ENCODE data around the gene DMGDH. TPM values are rescaled to one million over a fixed set of nuclear protein-coding genes. Genes with fewer than 3 reads are reported as not detected.
"Not testable (repeated sequence)": the region's sequence is repeated elsewhere in the genome, so short reads cannot be mapped to it uniquely, and the experiment has no call there.

Gene DMGDH
- total RNA-seq, 1 donor from 2014 or later, result 0.40 TPM

DNA sequence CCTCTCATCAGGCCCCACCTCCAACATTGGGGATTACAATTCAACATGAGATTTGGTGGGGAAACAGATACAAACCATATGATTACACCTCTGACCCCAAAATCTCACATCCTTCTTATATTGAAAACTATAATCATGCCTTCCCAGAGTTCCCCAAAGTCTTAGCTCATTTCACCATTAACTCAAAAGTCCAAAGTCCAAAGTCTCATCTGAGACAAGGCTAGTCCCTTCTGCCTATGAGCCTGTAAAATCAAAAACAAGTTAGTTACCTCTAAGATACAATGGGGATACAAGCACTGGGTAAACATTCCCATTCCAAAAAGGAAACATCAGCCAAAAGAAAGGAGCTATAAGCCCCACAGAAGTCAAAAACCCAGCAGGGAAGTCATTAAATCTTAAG, 57.6 kb downstream of the DMGDH start:
- no peak for DNase-seq (ENCODE audit: low read depth in 2 of 2)

DNA sequence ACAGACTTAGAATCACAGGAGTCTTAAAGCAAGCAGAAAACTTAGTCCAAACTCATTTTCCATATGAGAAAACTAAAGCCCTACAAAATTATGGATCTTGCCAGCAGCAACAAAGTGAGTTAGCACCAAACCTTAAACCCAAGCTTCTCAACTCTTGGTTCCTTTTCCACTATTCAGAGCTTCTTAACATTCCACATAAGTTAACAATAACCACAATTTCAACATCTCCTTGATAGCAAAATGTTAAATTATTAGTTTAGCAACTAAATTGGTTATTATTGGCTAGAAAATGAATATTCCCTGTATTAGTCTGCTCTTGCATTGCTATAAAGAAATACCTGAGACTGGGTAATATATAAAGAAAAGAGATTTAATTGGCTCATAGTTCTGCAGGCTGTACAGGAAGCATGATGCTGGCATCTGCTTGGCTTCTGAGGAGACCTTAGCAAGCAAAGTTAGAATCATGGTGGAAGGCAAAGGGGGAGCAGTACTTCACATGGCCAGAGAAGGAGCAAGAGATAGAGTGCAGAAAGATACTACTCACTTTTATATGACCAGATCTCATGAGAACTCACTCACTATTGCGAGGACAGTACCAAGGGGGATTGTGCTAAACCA, 58.1 kb downstream of the DMGDH start:
- no peak for DNase-seq (ENCODE audit: low read depth in 2 of 2)

DNA sequence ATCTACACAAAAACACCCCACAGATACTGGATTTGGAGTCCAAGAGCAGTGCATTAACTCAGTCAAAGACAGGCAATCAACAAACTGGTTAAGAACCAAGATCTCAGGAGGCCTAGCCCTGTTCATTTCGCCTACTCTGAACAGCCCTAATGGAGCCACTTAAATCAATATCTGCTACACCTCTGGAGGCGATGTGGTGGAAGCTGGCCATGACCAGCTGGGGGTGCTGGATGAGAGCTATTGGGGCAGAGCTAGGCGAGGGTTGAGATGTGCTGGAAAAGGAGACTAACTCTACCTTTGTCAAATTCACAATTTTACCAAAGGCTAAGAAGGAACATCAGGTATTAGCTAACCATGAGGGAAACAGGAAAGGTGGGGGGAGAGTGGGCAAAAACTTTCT, 61.1 kb downstream of the DMGDH start:
- no peak for DNase-seq (ENCODE audit: low read depth in 2 of 2)

- no peak for DNase-seq (ENCODE audit: low read depth in 2 of 2)
Measured at GRCh38 chr5:79007872-79008271, 61.6 kb downstream of the DMGDH start.

GRCh38 chr5:79005936-79006631, 63.4 kb downstream of the DMGDH start:
- DNase-seq (ENCODE audit: low read depth in 2 of 2), result no peak

DNA sequence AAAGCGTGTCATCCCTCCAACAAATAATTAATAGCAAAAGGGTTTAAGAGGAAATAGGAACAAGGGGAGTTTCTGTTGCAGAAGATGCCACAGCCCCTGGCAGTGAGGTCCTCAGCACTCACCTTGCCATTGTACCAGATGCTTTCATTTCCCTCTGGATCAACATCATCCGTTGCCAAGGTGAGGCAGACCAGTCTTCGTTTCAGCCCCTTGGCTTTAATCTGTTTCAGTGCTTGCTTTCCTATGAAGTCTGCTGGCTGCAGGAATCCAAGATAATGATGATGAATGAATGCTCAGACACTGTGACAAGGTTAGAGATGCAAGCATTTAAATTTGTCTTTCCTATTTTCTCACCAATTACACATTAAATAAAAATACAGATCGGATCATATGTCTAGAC, 64.3 kb downstream of the DMGDH start:
- DNase-seq (ENCODE audit: low read depth in 2 of 2), result no peak

DNA sequence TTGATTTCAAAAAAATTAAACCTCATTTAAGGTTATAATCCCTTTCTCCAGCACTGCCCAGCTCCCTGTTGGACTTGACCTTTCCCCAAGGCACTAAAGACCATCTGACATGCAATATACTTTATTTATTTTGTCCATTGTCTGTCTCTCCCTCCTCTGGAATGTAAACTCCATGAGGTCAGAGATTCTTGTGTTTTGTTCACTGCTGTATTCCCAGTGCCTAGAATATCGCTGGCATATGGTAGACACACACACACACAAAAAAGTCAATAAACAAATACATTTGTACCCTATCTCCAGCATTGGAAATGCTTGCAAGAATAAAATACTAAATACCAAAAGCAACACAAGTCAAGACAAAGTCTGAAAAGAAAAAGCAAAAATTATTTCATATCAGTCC, 67.1 kb downstream of the DMGDH start:
- no peak for DNase-seq (ENCODE audit: low read depth in 2 of 2)

- no peak for DNase-seq (ENCODE audit: low read depth in 2 of 2)
Measured at GRCh38 chr5:79001471-79001870, 68.0 kb downstream of the DMGDH start.

GRCh38 chr5:78997090-78997489, 72.4 kb downstream of the DMGDH start:
- DNase-seq (ENCODE audit: low read depth in 2 of 2), result no peak

- DNase-seq (ENCODE audit: low read depth in 2 of 2), result no peak
Measured at GRCh38 chr5:78995521-78996007, 73.9 kb downstream of the DMGDH start.

DNA sequence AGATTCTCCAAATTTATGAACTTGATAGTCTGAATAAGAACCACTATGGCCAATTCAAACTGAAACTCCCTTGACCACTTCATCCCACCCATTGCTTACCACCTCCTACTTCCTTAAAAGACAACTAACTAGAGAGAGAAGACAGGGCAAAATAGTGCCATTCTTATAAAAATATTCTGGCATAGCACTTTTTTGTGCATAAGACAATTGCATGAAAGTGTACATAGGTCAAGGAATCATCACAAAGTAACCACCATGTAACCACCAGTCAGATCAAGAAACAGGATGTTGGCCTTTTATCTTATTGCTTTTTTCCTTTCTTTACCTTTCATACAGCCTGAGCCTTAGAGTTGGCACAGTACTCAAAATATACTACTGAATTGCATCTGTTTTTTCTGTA, 76.3 kb downstream of the DMGDH start:
- DNase-seq (ENCODE audit: low read depth in 2 of 2), result no peak

DNA sequence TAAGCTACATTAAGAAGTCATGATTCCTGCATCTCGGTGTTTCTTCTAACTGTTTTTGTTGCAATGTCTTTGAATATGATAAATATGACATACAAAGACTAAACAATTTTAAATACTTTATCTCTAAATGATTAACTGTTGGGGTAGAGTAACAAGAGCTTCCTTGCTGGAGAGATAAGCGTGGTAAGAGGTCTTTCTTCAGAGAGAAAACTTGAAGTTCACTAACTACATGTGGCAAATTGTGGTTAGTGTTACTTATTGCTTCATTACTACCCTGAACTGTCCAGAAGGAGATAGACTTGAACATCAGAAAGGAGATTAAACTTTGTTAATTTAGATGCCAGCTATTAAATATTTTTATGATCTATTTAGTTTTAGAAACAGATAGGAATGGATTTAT, 77.3 kb downstream of the DMGDH start:
- DNase-seq (ENCODE audit: low read depth in 2 of 2), result no peak

DNA sequence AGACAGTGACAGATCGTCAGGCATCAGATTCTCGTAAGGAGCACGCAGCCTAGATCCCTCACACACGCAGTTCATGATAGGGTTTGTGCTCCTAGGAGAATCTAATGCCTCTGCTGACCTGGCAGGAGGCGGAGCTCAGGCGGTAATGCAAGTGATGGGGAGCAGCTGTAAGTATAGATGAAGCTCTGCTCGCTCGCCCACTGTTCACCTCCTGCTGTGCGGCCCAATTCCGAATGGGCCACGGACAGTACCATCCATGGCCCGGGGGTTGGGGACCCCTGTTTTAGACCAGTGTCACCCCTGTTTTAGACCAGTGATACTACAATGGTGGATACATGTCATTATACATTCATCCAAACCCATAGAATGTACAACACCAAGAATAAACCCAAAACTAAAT, 80.4 kb downstream of the DMGDH start:
- DNase-seq (ENCODE audit: low read depth in 2 of 2), result no peak

DNA sequence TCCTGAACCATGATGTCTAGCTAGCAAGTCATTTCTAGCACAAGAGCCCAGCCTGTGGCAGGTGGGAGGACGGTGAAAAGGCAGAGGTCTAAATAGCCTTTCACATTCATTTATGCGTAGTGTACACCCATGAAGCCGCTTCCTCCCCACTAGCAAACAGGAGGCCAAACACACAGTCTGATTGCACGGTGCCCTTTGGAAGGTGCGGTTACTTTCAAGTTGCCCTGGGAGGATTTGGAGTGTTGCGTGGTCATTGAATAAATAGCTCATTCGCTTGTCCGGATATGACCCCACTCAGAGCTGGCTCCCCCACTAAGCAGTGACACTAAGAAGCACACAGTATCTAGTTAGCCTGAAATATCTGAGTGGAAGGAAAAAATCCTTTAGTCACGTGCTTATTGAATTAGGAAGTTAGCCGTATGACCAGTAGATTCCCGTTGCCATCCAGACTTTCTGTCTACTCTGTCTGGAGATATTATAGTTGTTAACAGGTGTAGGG, 83.7 kb downstream of the DMGDH start:
- DNase-seq (ENCODE audit: low read depth in 2 of 2), result peak; percentile 56 to 61

DNA sequence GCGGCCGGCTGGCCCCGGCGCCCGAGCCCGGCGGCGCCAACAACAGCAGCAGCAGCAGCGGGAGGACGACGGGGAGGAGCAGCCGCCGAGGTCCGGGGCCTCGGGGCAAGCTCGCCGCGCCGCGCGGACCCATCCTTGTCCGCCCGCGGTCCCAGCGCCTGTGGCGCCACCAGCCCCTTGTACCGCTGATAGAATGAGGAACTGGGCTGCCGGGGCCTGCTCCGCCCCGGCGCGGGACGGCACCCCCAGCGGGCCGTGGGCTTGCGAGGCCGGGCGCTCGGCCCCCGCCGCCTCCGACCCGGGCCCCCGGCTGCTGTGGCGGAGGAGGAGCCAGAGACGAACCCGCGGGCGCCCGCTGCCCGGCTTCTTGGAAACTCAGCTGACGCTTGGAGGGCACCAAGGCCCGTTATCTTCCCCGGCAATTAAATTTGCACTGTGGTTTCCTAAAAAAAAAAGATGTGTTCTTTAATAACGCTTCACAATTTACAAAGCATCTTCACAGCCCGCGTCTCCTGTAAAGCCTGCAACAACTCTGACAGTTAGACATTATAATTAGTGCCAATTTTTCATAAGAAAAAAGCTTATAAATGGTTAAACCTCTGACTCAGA, 84.3 kb downstream of the DMGDH start, which contains the start of gene ARSB:
Gene ARSB (minus strand): TSS at position 195 of the 609 bp plus-strand sequence. CDS start 62 bp downstream, at position 133.
- DNase-seq (ENCODE audit: low read depth in 2 of 2), result peak in 1 of 2 donors; percentile 47

DNA sequence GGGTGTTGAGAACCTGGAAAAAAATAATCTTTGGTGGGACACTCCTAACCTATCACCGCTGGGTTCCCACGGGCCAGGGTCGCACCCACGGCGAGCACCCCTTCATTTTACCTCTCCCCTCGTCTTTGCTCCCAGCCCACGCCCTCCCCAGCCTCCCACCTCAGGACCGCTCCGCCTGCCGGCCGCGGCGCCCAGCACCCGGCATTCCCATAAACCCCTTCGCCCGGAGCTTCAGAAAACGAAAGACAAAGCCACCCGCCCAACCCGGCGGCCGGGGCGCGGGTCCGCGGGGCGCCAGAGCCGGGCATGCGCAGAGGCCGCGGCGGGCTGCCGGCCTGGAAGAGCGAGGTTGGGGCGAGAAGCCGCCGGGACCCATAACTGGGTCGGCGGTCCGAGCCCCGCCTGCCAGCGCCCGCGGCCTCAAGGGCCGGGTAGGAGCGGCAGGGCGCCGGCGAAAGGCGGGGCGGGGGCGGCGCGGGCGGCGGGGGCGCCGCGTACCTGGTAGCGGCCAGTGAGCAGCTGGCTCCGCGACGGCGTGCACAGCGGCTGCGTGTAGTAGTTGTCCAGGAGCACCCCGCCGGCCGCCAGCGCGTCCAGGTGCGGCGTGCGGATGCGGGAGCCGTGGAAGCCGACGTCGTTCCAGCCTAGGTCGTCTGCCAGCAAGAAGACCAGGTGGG, 84.9 kb downstream of the DMGDH start:
- DNase-seq (ENCODE audit: low read depth in 2 of 2), result peak; percentile 85 to 87

GRCh38 chr5:78983601-78984438, 85.7 kb downstream of the DMGDH start:
- peak; percentile 37 to 52 for DNase-seq (ENCODE audit: low read depth in 2 of 2)

DNA sequence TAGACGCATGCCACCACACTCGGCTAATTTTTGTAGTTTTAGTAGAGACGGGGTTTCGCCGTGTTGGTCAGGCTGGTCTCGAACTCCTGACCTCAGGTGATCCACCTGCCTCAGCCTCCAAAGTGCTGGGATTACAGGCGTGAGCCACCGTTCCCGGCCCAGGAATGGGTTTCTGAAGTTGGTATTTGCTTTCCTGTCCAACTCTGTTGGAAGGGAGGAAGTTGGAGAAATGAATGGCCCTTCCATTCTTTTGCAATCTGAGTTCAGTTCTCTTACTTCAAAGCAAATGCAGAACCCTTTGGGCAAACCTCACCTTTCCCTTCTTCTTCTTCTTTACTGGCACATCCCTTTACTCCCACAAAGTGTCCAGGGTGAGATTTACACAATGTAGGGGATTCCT, 86.3 kb downstream of the DMGDH start:
- DNase-seq (ENCODE audit: low read depth in 2 of 2), result not testable (repeated sequence)

DNA sequence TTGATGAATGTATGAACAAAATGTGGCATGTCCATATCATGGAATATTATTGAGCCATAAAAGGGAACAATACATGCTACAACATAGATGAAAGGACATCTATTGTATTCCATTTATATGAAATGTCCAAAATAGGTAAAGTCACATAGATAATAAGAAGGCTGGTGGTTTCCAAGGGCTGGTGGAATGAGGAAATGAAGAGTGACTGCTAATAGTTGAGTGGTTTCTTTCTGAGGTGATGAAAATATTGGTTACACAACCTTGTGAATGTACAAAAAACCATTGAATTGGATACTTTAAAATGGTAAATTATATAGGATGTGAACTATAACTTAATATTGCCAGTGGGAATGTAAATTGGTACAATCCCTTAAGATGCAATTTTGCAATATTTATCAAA, 89.6 kb downstream of the DMGDH start:
- no peak for DNase-seq (ENCODE audit: low read depth in 2 of 2)

- no peak for DNase-seq (ENCODE audit: low read depth in 2 of 2)
Measured at GRCh38 chr5:78979117-78979742, 90.2 kb downstream of the DMGDH start.

DNA sequence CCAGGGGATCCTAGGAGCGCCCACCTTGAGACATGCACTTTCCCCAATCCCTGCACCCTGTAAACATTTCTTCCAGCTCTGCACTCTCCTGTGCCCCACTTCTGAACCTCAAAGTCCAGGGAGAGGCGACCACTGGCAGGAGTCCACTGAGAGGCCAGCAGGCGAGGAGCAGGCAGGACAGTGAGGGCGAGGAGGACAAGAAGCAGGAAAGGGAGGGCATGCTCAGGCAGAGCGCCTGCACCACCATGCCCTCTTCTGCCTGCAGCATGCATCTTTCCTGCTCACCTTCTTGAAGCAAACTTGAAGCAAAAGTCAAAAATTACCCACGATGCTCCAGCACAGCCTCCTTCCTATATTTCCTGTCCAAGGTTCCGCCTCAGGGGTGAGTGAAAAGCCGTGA, 94.4 kb downstream of the DMGDH start:
- no peak for DNase-seq (ENCODE audit: low read depth in 2 of 2)

Measured in lung microvascular endothelial cell (primary cell).